ENCODE data around the gene CAPSL.

DNA sequence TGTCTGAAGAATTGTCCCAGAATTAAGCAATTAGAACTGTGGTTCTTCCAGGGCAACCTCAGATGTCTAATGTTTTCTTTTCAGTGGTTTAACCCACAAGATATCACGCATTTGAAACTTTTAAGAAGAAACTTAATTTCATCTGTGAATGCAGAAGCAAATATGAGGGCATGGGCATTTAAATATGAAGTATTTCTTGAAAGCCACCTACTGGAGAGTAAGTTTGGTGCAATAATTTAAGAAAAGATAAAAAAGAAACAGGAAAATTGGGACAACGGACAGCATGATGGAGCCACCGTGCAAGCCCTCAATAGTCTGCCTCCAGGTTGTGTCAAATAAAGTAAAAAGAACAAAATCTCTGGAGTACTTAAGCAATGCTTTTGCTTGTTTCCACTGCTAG, 1.2 kb upstream of the CAPSL start:
- no peak for TF ChIP-seq EZH2 (IDR thresholded peaks at IDR 0.05; ENCODE audit: low read depth, unreplicated experiment)
- no peak for TF ChIP-seq POLR2AphosphoS5 (IDR thresholded peaks at IDR 0.05; ENCODE audit: low read depth)
